ENCODE measurements around the gene ADGRG1.
"Not testable (repeated sequence)": the region's sequence is repeated elsewhere in the genome, so short reads cannot be mapped to it uniquely, and the experiment has no call there.

Gene ADGRG1

DNA sequence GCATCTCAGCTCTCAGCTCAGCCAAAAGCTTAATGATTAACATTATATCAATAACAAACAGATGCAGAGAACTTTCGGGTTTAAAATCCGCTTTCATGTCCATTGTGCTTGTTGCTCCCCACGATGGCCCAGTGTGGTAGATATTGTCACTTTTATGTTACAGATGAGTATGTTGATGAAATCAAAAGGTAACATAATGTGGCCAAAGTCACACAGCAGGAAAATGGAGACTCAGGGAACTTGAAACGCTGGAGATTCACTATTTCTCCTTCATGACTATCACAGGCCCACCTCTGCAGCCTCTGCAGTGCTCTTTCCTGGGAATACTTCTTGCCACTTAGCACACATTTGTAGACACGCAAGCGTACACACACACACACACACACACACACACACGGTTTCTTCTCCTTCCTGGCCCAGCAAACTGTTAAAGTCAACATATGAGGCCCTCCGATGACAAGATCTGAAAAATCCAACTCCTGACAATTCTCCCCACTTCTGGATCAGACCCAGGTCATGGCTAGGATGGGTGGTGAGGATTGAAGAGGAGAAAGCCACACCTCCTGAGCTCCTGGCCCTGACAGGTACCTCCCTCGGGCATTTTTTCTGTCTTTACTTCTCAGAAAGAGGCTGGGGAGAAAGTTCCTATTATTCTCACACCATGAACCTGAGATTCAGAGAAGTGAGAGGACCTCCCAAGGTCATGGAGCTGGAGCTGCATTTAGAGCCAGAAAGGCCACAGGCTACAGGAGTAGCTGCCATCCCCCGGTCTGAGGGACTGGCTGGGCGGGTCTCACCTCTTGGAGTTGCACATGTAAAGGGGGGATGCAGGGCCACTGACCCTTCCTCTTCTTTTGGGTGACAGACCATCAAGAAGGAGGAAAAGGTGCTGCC lies 75.8 kb downstream of the ADGRG1 start:
- DNase-seq: no peak

DNA sequence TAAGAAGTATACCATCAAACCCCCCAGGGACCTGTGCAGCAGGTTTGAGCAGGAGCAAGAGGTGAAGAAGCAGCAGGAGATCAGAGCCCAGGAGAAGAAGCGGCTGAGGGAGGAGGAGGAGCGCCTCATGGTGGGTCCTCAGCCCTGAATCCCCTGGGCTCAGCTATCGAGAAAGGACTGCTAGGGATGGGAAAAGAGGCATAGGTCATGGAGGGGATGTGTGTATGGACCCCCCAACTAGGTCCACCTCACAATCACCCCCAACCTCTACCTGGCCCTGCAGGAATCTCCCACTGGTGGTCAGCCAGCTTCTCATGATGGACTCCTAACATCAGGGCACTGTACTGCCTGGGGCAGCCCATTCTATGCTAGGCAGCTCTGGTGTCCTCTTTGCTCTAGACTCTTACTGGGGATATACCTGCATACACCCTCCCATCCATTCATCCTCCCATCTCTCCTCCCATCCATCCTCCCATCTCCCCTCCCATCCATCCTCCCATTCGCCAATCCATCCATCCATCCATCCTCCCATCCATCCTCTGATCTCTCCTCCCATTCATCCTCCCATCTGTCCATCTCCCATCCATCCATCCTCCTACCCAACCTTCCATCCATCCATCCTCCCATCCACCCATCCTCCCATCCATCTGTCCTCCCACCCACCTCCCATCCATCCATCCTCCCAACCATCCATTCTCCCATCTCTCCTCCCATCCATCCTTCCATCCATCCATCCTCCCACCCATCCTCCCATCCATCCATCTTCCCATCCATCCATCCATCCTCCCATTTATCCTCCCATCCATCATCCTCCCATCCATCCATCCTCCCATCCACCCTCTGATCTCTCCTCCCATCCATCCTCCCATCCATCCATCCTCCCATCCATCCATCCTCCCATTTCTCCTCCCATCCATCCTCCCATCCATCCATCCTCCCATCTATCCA lies 76.7 kb downstream of the ADGRG1 start:
- DNase-seq: no peak

DNA sequence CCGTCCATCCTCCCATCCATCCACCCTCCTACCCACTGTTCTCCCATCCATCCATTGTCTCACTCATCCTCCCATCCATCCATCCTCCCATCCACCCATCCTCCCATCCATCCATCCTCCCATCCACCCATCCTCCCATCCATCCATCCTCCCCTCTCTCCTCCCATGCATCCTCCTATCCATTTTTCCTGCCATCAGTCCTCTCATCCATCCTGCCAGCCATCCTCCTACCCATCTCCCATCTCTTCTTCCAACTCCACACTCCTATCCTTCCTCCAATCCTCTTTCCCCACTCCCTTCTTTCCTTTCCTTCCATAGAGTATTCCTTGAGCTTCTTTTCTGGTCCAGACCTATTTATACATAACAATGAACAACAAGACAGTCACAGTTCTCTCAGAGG lies 78.3 kb downstream of the ADGRG1 start:
- no peak for DNase-seq

DNA sequence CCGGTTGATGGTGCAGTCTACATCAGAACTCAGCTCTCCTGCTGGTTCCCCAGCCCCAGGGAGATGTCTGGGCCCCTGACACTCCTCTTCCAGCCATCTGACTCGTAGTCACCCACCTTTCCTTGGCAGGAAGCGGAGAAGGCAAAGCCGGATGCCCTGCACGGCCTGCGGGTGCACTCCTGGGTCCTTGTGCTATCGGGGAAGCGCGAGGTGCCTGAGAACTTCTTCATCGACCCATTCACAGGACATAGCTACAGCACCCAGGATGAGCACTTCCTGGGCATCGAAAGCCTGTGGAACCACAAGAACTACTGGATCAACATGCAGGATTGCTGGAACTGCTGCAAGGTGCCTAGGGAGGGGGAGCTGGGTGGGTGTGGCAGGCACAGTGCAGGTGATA lies 78.9 kb downstream of the ADGRG1 start:
- DNase-seq: no peak

DNA sequence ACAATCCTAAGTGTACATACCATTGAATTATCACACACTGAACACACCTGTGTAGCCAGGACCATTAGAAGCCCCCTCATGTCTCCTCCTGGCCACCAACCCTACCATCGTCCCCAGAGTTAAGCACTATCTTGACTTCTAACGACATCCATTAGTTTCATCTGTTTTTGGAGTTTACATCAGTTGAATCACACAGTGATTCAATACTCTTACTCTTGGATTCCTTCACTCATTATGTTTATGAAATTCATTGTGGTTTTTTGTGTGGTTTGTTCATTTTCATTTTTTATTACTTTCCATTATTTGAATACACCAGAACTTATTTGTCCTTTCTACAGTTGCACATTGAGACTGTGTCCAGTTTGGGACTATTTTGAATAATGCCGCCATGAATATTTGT lies 79.7 kb downstream of the ADGRG1 start:
- DNase-seq: no peak

DNA sequence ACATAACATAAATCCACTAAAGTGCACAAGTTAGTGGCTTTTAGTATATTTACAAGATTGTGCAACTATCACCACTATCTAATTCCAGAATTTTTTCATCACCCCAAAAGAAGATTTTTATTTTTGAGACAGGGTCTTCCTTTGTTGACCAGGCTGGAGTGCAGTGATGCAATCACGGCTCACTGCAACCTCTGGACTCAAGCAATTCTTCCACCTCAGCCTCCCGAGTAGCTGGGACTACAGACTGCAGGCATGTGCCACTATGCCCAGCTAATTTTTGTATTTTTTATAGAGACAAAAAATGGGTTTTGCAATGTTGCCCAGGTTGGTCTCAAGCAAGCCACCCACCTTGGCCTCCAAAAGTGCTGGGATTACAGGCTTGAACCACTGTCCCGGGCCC lies 81.2 kb downstream of the ADGRG1 start:
- DNase-seq: no peak

DNA sequence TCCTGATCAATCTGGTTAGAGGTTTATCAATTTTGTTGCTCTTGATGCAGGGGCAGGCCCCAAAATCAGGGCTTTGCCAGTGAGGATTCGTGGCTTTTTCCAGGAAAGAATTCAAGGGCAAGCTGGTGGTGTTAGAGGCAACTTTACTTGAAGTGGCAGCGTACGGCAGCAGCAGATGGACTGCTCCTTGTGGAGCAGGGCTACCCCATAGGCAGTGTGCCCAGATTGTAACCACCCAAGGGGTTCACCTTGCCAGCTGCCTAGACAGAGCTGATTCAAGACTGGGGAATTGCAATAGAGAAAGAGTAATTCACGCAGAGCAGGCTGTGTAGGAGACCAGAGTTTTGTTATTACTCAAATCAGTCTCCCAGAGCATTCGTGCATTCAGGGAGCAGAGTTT lies 82.9 kb downstream of the ADGRG1 start:
- DNase-seq: no peak

DNA sequence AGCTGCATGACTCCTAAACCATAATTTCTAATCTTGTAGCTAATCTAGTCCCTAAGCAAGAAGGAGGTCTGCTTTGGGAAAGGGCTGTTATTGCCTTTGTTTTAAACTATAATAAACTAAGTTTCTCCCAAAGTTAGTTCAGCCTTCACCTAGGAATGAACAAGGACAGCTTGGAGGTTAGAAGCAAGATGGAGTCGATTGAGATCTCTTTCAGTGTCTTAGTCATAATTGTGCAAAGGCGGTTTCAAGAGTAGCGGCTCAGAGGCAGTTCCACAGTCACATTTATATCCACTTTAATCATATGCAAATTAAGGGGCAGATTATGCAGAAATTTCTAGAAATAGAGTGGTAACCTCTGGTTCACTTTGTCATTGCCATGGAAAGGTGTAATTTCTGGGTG lies 83.6 kb downstream of the ADGRG1 start:
- no peak for DNase-seq

DNA sequence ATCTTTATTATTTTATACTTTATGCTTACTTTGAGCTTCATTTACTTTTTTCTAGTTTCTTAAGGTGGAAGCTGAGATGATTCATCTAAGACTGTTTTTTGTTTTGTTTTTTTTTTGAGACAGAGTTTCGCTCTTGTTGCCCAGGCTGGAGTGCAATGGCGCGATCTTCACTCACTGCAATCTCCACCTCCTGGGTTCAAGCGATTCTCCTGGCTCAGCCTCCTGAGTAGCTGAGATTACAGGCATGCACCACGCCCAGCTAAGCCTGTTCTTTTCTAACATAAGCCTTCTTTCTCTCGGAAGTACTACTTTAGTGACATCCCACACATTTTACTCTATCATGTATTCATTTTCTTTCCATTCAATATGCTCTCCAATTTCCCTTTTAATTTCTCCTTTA lies 84.1 kb downstream of the ADGRG1 start:
- DNase-seq: not testable (repeated sequence)

DNA sequence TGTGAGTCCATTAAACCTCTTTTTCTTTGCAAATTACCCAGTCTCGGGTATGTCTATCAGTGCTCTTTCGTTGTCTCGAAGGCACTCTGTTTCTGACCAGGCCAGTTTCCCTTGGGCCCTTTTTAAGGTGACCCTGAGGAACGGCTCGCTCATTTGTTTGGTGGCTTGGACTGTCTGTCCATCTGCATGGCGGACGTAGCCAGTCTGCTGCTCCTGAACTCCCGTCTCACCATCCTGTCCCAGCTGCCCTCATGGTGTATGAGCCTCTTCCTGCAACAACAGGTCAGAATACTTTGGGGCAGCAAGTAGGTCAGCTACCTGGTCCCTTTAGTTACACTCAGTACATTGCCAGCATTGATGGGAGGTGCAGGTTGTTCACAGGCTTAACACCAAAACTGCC lies 85.2 kb downstream of the ADGRG1 start:
- no peak for DNase-seq

DNA sequence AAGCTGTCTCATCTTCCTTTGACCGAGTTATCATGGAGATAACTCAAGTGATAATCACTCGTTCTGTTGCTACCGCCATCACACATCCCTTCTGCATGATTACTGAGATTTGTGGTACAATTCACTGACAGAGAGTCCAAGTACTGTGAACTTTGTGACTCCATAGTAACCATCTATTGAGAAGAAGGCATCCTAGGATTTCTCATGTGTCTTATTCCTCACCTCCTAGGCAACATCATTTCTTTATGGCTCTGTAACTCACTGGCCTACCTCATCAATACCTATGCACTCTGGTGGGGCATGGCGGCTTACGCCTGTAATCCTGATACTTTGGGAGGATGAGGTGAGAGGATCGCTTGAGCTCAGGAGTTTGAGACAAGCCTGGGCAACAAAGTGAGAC lies 85.6 kb downstream of the ADGRG1 start:
- DNase-seq: no peak
